Right ventricle myocardium superior (tissue), 1 donor: ENCODE data around the gene SIPA1L3. TPM values are rescaled to one million over a fixed set of nuclear protein-coding genes. Genes with fewer than 3 reads are reported as not detected.

ENCODE experiments used
- ATAC-seq: fragments of 200-7000 bp; cut with Tn5 transposase; one replicate; pipeline ENCODE4 v1.9.1; 2020; ENCODE audit warnings: mild to moderate bottlenecking; ENCODE audit not compliant: poor library complexity
- DNase-seq: peaks from one replicate; pipeline ENCODE4 v3.0.0-alpha.2; 2020
- intact Hi-C: fragments of 100-400 bp; cut with DNase I; formaldehyde crosslinking; loops from one replicate; pipeline ENCODE4 v1.11.2; 2022
- total RNA-seq: library from RNA; stranded (reverse); fragmentation: NEBNext Ultra II Directional; extraction: Animal tissue kit (Norgen Biotek cat#: 25700); gene quantifications from one replicate; pipeline ENCODE4 v1.2.1, GENCODE V29; 2021
- donor health status: DM: no; HTN: yes; CAD: no; lungs with severe emphysema.

SIPA1L3 gene
- total RNA-seq, 1 donor from 2014 or later = 8.5 TPM

DNA sequence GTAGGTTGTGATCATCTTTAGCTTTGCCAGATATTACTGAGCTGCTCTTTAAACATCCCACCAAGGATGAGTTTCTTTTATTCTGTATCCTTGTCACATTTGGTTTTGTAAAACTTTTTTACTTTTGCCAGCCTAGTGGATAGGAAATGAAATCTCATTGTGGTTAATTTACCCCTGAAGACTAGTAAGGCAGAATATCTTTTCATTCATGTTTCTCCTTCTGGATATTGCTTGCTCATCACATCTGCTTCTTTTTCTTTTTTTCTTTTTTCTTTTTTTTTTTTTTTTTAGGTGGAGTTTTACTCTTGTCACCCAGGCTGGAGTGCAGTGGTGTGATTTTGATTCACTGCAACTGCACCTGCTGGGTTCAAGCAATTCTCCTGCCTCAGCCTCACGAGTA lies 31.3 kb downstream of the SIPA1L3 start:
- ATAC-seq = no peak
- intact Hi-C loops = no loop called here
- no peak for DNase-seq

DNA sequence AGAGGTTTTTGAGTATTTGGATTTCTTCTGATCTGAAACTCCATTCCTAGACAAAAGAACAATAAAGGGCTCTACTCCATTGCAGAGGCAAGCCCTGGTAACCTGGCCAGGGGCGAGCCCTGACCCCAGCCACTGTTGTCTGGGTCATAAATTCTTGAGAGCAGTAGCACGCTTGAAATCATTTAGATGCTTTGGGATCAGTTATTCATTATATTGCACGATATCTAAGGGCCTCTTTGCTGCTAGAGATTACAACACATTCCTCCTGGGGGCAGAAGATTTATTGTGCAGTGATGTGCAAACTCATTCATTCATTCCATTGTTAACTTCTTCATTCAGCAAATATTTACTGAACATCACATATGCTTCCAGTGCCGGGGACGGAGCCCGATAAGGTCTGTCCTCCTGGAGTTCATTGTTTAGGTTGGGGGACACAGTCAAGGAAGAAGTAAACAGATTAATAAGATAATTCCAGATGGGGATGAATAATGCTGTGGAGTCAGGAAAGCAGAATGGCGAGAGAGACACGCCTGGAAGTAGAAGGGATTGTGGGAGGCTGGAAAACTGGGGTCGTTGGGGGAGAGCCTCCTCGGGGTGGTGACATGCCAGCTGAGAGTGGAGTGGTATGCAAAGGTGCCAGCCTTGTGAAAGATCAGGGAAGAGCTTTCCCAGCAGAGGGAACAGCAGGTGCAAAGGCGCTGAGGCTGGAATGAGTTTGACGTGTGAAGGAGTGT lies 34.9 kb downstream of the SIPA1L3 start:
- ATAC-seq (no peak), DNase-seq (no peak)
- intact Hi-C loops = no loop called here

DNA sequence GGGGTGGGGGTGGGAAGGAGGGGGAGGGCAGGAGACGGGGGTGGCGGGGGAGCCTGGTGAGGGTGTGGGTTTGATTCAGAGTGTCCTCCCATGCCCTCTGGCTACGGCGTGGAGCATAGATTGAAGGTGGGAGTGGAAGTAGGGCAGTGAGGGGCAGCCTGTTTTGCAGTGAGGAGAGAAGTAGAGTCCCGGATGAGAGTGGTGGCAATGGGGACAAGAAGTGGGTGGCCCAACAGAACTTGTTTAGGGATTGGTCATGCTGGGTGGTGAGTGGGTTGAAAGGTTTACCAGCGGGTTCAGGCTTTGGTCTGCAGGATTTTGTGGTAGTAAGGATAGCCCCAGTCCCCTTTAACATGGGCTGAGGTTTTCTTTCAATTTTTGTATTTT lies 35.5 kb downstream of the SIPA1L3 start:
- ATAC-seq (no peak), DNase-seq (no peak)
- intact Hi-C loops = no loop called here

DNA sequence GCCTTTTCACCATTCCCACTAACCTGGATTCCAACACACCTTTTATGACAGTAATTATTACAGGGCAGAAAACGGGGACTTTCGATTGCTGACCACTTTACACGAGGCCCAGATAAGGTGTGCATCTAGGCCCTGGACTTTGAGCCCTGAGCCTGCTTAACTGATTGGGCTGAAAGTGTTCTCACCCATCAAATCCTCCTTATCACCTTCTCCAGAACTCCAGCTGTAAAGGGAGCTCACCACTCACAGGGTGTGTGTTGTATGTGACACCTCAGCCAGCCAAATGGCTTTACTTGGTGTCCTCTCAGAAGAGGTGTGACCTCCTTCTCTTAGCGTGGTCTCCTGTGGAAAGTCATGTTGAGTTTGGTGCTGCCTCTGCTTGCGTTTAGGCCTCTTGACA lies 36.5 kb downstream of the SIPA1L3 start:
- DNase-seq (no peak), ATAC-seq (no peak)
- intact Hi-C loops = no loop called here

GRCh38 chr19:37946132-37946531 lies 39.1 kb downstream of the SIPA1L3 start:
- intact Hi-C loops = no loop called here
- DNase-seq (no peak), ATAC-seq (no peak)

DNA sequence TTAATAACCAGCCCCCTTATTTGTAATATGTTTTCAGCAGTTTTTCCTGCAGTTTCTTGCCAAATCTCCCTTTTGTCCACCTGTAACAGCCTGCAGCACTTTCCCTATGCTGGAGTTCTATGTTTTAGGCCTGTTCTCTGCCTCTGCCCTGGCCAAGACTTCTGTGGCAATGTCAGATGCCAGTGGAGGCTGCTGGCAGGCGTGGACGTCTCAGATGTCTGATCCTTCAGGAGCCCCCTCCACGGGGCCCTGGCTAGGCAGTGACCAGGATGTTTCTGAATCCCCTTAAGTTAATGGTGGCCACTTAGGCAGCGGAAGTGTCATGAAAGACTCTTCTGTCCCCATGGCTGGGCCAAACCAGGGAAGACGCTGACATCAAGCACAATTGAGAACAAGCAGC lies 40.8 kb downstream of the SIPA1L3 start:
- intact Hi-C loops = no loop called here
- DNase-seq = no peak
- ATAC-seq = no peak

DNA sequence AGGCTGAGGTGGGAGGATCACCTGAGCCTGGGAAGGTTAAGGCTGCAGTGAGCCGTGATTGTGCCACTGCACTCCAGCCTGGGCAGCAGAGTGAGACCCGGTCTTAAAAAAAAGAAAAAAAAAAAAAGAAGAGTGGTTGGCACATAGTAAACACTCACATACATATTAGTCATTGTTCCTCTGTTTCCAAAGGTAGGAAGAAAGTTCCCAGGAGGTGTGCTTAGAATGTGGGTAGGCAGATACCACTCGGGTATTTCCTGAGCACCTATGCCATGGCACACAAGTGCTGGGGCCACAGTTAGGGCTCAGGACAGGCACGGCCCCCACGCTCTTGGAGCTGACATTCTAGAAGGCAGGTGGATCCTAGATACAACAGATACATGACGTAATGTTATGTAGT lies 41.4 kb downstream of the SIPA1L3 start:
- DNase-seq = no peak
- no peak for ATAC-seq
- intact Hi-C loops = no loop called here

- intact Hi-C loops = no loop called here
- DNase-seq (no peak), ATAC-seq (no peak)
Observed at GRCh38 chr19:37950471-37951175, 43.6 kb downstream of the SIPA1L3 start.

DNA sequence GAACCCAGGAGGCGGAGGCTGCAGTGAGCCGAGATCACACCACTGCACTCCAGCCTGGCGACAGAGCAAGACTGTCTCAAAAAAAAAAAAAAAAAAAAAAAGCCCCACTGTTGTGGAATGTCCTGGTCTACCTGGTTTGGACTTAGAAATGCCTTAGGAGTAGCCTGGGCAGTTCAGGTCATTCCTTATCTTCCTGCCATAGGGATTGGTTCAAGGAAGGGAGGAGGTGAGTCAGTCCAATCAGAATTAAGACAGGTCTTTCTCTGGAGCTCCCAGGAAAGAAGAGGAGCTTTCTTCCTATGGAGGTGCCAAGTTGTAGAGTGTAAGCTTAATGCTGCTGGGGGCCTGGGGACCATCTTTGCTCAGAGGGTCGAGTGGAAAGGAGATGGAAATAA lies 44.8 kb downstream of the SIPA1L3 start:
- DNase-seq (no peak), ATAC-seq (no peak)
- intact Hi-C loops = no loop called here

DNA sequence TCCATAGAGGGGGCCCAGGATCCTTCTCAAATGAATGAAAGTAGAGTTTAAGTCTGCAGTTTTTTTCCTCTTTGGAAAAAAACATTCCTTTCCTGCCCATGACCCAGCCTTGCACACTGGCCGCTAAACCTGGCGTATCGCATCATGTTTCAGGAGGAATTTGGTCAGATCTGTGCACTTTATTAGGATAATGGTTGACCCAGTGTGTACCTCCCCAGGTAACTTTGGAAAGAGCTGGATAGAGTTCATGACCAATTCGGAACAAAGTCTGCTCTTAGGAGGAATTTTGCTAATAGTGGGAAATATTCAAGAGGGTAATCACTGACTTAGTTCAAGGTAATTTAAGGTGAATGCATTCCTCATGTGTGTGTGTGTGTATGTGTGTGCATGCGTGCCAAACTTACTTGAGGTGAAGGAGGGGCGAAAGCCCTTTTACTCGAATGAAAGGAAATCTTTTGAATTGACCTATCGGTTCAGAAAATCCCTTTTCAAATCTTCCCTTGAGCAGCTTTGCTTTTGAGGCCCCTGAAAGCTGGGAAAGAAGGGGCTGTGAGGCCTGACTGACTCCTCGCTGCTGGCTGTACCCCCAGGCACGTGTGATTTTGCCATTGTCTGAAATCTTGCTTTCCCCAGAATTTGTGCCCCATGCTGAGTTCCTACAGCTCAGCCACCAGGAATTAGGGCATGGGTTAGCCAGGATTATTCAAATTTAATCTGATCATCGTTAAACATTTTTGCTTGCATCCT lies 46.3 kb downstream of the SIPA1L3 start:
- ATAC-seq = no peak
- intact Hi-C loops = no loop called here

DNA sequence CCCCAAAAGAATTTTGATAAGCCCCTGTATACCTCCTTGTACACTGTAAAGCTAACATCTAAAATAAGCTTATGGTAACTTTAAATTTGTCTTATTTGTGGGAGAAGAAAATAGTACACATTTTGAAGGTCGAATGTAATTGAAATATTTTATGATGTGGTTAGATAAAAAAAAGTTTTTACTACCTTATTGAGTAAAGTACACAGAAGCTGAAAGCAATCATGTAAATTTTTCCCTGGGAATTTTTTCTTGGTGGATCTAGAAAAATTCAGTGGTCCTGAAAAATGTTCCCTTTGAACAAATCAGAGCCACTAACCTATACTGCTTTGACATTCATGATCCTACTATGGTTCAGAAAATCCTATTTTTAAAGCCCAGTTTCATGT lies 46.9 kb downstream of the SIPA1L3 start:
- DNase-seq (no peak), ATAC-seq (no peak)
- intact Hi-C loops = no loop called here

More for the DNA sequence above, 46.3 kb downstream of the SIPA1L3 start:
- DNase-seq = no peak

- DNase-seq (no peak), ATAC-seq (no peak)
- intact Hi-C loops = no loop called here
Observed at GRCh38 chr19:37954421-37954874, 47.4 kb downstream of the SIPA1L3 start.

- DNase-seq (no peak), ATAC-seq (no peak)
- intact Hi-C loops = no loop called here
Observed at GRCh38 chr19:37955986-37956385, 49.0 kb downstream of the SIPA1L3 start.

DNA sequence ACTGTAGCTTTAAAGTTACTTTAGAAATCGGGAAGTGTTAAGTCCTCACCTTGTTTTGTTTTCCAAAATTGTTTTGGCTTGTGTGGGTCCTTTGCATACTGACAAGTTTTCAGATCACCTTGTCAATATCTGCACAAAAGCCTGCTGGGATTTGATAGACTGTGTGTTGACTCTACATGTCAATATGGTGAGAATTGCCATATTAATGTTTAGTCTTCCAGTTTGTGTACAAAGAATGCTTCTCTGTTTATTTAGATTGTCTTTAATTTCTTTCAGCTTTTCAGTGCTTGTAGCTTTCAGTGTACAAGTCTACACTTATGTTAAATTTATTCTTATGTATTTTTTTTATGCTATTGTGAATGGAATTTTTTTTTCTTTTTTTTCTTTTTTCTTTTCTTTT lies 50.2 kb downstream of the SIPA1L3 start:
- intact Hi-C loops = no loop called here
- DNase-seq (no peak), ATAC-seq (no peak)

GRCh38 chr19:37959665-37960114 lies 52.7 kb downstream of the SIPA1L3 start:
- DNase-seq = no peak
- intact Hi-C loops = no loop called here
- no peak for ATAC-seq

DNA sequence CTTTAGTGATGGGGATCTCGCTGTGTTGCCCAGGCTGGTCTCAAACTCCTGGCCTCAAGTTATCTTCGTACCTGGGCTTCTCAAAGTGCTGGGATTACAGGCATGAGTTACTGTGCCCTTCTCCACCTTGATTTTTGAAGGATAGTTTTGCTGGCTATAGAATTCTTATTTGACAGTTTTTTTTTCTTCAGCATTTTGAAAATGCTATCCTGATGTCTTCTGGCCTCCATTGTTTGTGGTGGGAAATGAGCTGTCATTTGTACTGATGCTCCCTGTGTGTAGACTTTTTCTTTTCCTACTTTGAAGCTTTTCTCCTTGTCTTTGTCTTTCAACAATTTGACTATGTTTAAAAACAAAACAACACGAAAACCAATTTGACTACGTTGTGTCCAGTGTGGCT lies 54.2 kb downstream of the SIPA1L3 start:
- intact Hi-C loops = no loop called here
- no peak for ATAC-seq
- DNase-seq = no peak

DNA sequence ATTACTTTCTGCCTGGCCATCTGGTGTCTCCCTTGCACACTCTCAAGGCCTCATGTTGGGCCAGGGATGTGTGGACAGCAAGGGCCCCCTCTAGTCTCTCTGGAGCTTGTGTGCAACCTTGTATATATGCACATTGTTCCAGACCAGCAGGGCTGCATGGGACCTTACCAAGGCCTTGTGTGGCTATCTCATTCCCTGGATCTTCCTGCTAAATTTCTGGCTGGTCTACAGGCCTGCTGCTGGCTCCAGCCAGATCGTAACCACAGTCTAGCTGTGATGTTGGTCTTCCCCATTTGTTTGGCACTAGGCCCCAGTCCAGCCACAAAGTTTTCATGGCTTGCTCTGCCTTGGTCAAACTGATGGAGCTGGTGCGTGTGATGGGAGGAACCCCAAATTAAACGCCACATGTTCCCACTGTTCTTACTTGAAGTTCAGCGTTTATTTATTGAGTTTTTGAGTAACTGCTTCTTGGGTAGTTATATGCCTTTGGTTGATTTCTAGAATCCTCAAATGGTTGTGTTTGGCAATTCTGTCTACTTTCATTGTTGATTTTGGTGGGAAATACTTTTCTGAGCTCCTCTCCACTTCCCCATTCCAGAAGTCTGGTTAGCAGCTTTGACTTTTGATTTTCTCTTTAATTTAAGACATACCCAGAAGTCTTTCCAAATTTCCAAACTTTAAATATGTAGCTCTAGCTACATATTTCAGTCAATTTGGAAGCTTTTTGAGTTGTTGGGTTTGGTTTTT lies 56.4 kb downstream of the SIPA1L3 start:
- DNase-seq (no peak), ATAC-seq (no peak)
- intact Hi-C loops = no loop called here

DNA sequence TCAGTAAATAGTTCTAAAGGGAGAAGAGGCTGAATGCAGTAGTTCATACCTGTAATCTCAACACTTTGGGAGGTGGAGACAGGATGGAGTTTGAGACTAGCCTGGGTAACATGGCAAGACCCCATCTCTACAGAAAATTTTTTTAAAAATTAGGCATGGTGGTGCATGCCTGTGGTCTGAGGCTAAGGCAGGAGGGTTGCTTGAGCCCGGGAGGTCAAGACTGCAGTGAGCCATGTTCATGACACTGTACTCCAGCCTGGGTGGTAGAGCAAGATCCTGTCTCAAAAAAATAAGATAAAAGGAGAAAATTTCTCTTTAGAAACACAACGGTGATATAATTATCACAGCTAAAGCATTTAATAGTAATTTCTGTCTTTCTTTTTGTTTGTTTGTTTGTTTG lies 57.1 kb downstream of the SIPA1L3 start:
- intact Hi-C loops = no loop called here
- no peak for DNase-seq
- no peak for ATAC-seq

- intact Hi-C loops = no loop called here
- no peak for ATAC-seq
- no peak for DNase-seq
Observed at GRCh38 chr19:37966211-37966661, 59.2 kb downstream of the SIPA1L3 start.
